GM18508 (cell line): Measurements from ENCODE around the gene ZNF841.
"Not testable (repeated sequence)": the region's sequence is repeated elsewhere in the genome, so short reads cannot be mapped to it uniquely, and the experiment has no call there.

ENCODE experiments used
- ATAC-seq: cut with Tn5 transposase; IDR thresholded peaks from one replicate; pipeline ENCODE4 v1.9.1; 2021; ENCODE audit warnings: moderate number of reproducible peaks; ENCODE audit not compliant: insufficient read depth, unreplicated experiment

Gene ZNF841

GRCh38 chr19:52070496-52070895 is 25.1 kb downstream of the ZNF841 start:
- no peak for ATAC-seq

- ATAC-seq: no peak
Observed at GRCh38 chr19:52069653-52070052, 25.9 kb downstream of the ZNF841 start.

DNA sequence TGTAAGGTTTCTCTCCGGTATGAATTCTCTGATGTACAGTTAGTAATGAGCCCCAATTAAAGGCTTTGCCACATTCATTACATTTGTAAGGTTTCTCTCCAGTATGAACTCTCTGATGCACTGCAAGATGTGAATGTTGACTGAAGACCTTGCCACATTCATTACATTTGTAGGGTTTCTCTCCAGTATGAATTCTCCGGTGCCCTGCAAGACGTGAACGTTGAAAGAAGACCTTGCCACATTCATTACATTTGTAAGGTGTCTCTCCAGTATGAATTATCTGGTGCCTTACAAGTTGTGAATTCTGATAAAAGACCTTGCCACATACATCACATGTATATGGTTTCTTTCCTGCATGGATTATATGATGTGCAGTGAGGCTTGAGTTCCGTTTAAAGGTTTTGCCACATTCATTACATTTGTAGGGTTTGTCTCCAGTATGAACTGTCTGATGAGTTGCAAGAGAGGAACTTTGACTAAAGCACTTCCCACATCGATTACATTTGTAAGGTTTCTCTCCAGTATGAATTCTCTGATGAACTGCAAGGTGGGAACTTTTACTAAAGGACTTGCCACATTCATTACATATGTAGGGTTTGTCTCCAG is 29.2 kb downstream of the ZNF841 start:
- no peak for ATAC-seq

DNA sequence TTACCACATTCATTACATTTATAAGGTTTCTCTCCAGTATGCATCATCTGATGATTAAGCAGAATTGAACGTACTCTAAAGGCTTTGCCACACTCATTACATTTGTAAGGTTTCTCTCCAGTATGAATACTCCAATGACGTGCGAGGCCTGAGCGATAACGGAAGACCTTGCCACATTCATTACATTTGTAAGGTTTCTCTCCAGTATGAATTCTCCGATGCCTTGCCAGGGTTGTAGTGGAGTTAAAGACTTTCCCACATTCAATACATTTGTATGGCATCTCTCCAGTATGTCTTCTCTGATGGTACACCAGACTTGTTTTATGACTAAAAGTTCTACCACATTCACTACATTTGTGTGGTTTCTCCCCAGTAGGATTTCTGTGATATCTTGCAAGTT is 30.2 kb downstream of the ZNF841 start:
- no peak for ATAC-seq

- not testable (repeated sequence) for ATAC-seq
Observed at GRCh38 chr19:52056480-52056879, 39.1 kb downstream of the ZNF841 start.

DNA sequence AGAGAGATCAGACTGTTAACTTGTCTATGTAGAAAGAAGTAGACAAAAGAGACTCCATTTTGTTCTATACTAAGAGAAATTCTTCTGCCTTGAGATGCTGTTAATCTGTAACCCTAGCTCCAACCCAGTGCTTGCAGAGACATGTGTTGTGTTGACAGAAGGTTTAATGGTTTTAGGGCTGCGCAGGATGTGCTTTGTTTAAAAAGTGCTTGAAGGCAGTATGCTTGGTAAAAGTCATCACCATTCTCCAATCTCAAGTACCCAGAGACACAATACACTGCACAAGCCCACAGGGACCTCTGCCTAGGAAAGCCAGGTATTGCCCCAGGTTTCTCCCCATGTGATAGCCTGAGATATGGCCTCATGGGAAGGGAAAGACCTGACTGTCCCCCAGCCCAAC is 43.8 kb downstream of the ZNF841 start:
- ATAC-seq: not testable (repeated sequence)

- peak; percentile 47 for ATAC-seq
Observed at GRCh38 chr19:52048555-52049501, 46.7 kb downstream of the ZNF841 start, which contains the start of gene ZNF432. Gene ZNF432 (minus strand): TSS chr19:52048838. CDS start chr19:52046868, 1,970 bp downstream.

- ATAC-seq: no peak
Observed at GRCh38 chr19:52039169-52039568, 56.4 kb downstream of the ZNF841 start.

DNA sequence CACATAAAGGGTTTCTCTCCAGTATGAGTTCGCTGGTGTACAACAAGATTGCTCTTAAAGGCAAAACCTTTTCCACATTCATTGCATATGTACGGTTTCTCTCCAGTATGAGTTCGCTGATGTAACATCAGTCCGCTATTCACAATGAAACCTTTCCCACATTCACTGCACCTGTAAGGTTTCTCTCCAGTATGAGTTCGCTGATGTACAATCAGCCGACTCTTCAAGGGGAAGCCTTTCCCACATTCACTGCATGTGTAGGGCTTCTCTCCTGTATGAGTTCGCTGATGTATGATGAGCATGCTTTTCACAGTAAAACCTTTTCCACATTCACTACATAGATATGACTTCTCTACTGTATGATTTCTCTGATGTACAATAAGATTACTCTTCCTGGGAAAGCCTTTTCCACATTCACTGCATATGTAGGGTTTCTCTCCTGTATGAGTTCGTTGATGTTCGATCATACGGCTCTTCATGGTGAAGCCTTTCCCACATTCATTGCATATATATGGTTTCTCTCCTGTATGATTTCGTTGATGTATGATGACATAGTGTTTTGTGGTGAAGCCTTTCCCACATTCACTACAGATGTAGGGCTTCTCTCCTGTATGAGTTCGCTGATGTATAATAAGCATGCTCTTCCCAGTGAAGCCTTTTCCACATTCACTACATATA is 61.4 kb downstream of the ZNF841 start:
- no peak for ATAC-seq

- ATAC-seq: peak; percentile 10
Observed at GRCh38 chr19:52028780-52029123, 66.8 kb downstream of the ZNF841 start.

- ATAC-seq: peak; percentile 41
Observed at GRCh38 chr19:52028027-52028779, 67.4 kb downstream of the ZNF841 start, which contains the start of gene ZNF614. Gene ZNF614 (minus strand): TSS chr19:52028379. CDS start chr19:52025745, 2,634 bp downstream.

DNA sequence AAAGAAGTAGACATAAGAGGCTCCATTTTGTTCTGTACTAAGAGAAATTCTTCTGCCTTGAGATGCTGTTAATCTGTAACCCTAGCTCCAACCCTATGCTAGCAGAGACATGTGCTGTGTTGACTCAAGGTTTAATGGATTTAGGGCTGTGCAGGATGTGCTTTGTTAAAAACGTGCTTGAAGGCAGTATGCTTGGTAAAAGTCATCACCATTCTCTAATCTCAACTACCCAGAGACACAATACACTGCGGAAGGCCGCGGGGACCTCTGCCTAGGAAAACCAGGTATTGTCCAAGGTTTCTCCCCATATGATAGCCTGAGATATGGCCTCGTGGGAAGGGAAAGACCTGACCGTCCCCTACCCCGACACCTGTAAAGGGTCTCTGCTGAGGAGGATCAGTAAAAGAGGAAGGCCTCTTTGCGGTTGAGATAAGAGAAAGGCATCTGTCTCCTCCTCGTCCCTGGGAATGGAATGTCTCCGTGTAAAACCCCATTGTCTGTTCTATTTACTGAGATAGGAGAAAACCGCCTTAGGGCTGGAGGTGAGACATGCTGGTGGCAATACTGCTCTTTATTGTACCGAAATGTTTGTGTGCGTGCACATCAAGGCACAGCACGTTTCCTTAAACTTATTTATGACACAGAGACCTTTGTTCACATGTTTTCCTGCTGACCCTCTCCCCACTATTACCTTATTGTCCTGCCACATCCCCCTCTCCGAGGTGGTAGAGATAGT is 69.1 kb downstream of the ZNF841 start:
- ATAC-seq: not testable (repeated sequence)

- not testable (repeated sequence) for ATAC-seq
Observed at GRCh38 chr19:52024478-52024877, 71.1 kb downstream of the ZNF841 start.

DNA sequence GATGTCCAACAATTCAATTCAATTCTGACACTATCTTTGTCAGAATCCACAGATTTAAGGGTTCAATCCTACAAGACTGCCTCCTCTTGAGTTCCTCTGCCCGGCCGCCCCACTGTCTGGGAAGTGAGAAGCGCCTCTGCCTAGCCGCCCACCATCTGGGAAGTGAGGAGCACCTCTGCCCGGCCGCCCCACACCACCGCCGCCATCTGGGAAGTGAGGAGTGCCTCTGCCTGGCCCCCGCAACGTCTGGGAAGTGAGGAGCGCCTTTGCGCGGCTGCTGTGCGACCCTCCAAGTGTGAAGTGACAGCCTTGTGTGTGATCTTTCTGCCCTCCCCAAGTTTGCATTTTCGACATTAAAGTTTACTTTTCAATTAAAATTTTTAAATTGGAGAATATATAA is 73.4 kb downstream of the ZNF841 start:
- no peak for ATAC-seq

- no peak for ATAC-seq
Observed at GRCh38 chr19:52020506-52020905, 75.1 kb downstream of the ZNF841 start.
